NCI-H2029 (cell line): ENCODE results near the gene ZBTB49.
"Not testable (repeated sequence)": the region's sequence is repeated elsewhere in the genome, so short reads cannot be mapped to it uniquely, and the experiment has no call there.

Source experiments
- DNase-seq: peaks from one replicate; lab custom pipeline; 2025; lab: John Stamatoyannopoulos, UW

ZBTB49 gene

DNA sequence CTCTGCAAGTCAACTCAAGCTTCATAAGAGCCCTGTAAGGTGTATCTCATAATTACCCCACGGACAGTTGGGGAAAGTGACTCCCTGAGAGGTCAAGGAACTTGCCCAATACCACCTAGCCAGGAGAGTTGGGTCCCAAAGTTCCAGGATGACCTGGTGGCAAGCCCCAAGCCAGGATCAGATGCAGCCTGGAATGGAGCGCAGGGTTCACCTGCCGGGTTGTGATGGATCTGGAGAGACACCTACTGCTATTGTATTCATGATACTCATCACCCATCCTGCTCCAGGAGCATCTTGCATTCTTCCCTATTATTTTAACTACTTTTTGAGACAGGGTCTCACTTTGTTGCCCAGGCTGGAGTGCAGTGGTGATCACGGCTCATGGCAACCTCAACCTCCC, 36.1 kb downstream of the ZBTB49 start:
- no peak for DNase-seq

DNA sequence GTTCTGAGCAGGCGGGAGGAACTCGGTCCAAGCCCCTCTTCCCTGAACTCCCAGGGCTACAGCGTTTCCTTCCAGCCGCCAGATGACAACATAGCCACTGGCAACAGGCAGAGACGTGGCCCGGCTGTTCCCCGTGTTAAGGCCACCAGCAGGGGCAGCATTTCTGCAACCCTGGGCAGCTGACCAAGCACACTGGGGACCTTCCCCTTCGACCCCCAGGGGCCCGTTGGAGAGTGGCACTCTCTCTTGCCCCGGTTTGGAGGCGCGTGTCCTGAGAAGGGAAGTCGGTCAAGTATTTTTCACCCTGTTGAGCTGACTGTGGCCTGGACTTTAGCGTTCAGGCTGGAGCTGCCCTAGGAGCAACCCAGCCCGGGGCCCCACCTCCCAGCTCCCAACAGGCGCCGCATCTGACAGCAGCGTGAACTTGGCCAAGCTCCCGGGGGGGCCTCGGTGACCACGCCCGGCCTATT, 37.6 kb downstream of the ZBTB49 start:
- no peak for DNase-seq

DNA sequence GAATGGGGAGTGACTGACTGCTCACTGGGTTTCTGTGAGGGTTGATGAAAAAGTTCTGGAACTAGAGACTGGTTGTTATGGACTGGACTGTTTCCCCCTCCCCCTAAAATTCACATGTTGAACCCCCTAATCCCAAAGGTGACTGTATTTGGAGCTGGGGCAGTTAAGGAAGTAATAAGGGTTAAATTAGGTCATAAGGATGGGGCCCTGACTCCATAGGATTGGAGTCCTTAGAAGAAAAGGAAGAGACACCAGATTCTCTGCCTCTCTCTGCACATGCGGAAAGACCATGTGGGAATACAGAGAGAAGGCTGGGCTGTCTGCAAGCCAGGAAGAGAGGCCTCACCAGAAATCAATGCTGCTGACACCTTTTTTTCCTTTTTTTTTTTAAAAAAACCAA, 38.2 kb downstream of the ZBTB49 start:
- DNase-seq, result no peak

DNA sequence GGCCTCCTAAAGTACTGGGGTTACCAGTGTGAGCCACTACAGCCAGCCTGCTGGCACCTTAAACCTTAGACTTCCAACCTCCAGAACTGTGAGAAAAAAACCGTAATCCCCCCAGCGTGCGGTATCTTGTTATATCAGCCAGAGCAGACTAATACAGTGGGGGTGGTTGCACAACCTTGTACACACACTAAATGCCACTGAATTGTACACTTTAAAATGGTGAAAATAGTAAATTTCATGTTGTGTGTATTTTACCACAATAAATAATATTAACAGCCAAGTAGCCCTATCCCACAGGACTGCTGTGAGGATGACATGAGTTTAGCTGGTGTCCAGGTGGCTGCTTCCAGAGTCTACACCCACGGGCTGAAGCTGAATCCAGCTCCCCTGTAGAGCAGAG, 38.8 kb downstream of the ZBTB49 start:
- no peak for DNase-seq

DNA sequence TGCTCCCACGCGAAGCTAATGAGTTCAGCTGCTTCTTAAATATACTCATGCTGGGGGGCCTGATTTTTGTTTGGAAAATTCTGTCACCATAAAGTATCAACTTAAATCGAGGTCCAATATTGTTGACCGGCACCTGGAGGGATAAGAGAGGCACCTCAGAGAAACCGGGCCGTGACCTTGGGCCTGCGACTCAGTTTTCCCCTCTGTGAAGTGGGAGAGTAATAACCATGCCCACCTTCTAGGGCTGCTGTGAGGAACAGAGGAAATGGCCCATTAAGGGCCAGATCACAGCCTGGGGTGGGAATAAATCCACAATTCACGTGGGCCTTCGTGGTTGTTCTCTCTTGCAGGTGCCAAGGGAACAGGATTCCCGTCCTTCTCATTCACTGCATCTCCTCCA, 39.4 kb downstream of the ZBTB49 start:
- no peak for DNase-seq

DNA sequence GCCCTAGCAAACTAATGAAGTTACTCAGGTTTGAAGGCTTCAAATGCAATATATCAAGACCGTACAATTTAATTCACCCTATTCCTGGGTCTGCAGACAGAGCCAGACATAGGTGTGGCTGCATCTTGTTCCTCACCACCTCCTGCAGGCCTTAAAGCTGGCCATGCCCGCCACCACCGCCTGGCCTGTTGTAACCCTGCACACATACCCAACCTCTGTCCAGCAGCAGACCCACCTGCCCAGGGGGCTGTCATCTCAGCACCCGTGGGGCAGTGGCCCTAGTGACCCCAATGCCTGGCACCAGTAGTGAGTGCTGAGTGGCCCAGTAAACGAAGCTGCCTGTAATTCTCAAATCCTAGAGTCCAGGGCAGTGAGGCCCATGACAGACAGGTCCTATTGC, 40.7 kb downstream of the ZBTB49 start:
- DNase-seq, result no peak

DNA sequence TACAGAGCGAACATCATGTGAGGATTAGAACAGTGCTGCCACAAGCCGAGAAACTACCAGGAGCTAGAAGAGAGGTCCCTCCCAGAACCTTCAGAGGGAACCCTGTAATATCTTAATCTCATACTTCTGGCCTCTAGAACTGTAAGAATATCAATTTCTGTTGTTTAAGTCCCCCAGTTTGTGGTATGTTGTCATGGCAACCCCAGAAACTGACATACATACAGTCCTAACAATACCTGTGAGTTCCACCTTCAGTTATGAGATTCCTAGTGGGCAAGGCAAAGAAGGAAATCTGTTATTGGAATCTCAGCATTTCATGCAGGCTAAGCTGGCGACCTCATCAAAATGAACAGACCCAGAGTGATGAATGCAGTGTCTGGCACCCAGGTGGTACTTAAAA, 42.5 kb downstream of the ZBTB49 start:
- DNase-seq, result no peak

DNA sequence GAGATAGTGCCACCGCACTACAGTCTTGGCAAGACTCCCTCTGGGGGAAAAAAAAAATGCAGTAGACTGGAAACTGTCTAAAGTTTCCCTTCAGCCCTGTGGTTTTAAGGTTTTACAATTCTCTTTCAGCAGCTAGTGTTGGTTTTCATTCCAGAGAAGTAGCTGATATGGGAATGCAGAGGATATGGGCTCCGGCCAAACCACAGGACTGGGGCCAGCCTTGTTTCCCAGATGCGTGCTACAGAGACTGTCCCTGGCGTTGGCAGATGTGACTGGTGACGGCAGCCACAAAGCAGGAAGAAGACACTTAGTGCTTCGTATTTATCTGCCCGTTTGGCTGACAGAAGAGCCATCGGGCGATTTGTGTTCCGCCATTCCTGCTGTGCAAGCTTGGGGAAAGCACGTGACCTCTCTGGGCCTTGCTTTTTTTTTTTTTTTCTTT, 43.2 kb downstream of the ZBTB49 start:
- peak; percentile 87 for DNase-seq

DNA sequence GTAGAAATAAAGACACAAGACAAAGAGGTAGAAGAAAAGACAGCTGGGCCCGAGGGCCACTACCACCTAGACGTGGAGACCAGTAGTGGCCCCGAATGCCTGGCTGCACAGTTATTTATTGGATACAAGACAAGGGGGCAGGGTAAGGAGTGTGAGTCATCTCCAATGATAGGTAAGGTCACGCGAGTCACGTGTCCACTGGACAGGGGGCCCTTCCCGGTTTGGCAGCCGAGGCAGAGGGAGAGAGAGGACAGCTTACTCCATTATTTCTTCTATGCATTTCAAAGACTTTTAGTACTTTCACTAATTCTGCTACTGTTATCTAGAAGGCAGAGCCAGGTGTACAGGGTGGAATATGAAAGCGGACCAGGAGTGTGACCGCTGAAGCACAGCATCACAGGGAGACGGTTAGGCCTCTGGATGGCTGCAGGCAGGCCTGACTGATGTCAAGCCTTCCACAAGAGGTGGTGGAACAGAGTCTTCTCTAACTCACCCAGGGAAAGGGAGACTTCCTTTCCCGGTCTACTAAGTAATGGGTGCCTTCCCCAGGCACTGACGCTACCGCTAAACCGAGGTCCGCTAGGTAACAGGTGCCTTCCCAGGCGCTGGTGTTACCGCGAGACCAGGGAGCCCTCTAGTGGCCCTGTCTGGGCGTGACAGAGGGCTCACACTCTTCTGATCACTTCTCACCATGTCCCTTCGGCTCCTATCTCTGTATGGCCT, 44.9 kb downstream of the ZBTB49 start:
- peak; percentile 54 for DNase-seq

DNA sequence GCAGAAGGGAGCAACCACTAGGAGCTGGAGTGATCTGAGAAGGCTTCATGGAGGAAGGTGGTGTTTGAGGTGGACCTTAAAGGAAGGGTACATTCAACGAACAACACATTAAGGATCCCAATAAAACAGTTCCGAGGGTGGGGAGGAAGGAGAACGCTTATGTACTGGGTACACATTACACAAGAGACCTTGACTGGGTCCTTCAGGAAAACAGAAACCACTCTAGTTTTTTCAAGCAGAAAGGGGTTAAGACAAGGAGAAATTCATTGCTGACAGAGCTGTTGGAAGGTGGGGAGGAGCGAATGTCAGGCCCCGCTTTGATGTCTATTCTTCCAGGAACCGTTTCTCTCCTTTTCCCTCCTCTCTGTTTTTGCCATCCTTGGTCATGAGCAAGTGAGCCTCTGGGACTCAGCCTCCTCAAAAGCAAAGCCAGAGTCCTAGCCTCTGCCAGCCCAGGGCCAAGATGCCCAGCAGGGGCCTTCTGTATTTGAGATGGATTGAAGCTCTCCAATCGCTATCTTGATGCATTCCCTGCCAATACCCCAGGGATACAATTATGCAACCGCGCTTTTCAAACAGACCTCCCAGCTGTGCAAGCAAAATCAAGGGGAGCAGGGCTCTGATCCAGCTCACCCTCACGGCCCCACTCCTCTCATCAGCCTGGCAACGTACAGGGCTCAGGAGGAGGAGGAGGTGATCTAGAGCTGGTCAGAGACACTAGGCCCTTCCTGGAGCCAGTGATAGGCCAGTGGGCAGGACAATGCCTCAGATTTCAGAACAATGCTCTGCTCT, 48.4 kb downstream of the ZBTB49 start:
- DNase-seq, result no peak

DNA sequence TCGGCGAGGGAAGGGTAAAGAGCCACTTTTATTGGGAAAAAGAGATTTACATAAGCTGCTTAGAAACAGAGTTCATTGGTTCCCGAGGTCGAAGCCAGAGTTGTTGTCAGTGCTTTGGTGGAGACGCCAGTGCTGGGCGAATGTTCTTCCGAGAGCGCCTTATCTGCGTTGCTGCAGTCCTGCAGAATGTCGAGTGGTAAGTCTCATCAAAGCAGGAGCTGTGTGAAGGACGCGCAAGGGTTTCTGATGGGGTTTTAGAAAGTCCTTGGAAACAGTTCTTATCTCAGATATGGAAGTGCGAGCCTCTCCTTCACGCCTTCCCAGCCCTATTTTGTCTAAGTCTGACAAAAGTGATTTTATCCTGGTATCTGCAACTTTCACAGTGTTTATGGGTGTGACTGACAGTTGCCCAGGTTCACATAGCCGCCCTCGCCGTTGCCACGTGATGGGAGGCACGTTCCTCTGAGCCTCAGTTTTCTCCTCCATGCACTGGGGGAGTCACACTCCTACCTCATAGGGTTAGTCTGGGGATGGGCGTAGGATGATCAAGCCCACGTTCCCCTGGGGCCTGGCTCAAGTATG, 49.5 kb downstream of the ZBTB49 start:
- DNase-seq, result no peak

DNA sequence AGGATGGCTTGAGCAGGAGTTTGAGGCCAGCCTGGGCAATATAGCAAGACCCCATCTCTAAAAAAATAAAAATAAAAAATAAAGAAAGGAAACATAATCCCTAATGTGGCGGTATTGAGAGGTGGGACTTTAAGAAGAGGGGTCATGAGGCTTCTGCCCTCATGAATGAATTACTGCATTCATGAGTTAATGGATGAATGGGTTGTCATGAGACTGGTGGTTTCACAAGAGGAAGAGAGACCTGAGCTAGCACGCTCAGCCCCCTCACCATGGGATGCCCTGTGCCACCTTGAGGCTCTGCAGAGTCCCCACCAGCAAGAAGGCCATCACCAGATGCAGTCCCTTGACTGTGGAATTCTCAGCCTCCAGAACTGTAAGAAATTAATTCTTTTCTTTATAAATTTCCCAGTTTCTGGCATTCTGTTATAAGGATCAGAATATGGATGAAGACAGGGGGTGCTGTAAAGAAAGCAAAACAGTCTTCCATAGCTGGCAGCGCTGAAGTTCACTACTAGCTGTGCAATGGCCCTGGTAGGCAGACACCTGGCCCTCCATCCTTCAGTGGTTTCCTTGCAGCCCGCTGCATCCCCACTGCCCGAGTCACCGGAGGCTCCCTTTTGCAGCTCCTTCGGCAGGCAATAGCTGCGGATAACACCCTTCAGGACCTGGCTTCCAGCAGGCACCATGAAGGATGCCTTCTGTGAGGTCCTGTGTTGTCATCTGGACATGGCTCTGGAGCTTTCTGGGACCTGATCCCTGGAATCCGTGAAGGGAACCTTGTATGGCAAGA, 52.0 kb downstream of the ZBTB49 start:
- no peak for DNase-seq

DNA sequence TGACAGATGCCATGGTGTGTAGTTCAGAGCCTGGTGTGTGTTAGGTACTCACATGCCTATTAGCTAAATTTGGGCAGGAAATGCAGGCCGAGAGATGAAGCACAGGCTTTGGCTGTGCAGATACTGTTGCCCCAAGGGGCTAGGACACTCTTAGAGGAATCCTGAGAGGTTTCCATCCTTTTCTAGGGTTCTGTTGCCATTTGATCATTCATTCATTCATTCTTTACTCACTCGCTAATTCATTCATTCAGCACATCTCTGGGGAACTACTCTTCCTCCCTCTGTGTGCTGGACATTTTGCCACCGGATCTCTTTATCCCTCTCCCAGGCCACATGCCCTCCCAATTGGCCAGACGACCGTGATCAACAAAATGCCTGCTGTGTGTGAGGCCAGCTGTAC, 53.0 kb downstream of the ZBTB49 start:
- no peak for DNase-seq

DNA sequence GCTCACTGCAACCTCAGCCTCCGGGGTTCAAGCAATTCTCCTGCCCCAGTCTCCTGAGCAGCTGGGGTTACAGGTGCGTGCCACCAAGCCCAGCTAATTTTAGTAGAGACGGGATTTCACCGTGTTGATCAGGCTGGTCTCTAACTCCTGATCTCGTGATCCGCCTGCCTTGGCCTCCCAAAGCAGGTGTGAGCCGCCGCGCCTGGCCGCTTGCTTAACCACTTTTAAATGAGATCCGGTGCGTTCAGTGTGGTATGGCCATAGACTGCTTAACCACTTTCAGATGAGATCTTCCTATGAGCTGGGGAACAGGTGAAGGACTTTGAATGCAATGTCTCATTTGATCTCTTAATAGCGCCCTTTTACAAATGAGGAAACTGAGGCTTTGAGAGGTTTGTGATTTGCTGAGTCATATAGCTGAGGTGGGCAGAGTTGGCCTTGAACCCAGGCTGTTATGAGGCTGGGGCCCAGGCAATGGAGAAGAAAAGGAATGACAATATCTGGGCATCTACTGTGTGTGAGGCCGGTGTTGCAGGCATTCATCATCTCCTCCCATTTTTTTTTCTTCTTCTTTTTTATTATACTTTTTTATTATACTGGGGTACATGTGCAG, 55.0 kb downstream of the ZBTB49 start:
- DNase-seq, result no peak

DNA sequence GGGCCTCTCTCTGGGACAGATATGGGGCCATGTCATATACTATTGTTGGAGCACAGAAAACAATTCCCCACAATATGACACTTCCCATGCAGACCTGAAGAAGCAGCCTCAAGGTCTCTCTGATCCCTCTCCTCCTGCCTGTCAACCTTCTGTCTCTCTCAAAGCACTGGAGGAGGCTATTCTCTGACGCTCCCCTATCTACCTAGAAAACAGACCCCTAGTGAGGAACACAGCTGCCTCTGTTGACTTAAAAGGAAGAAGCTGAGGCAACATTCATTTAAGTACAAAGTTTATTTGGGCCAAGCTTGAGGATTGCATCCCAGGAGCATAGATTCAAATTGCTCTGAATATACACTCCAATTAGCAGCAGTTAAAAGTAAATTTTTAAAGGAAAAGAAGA, 57.5 kb downstream of the ZBTB49 start:
- no peak for DNase-seq

DNA sequence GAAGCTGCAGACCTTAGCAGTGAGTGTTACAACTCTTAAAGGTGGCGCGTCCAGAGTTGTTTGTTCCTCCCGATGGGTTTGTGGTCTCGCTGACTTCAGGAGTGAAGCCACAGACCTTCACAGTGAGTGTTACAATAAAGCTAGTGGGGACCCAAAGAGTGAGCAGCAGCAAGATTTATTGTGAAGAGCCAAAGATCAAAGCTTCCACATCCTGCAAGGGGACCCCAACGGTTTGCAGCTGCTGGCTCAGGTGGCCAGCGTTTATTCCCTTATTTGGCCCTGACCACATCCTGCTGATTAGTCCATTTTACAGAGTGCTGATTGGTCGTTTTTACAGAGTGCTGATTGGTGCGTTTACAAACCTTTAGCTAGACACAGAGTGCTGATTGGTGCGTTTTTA, 58.5 kb downstream of the ZBTB49 start:
- not testable (repeated sequence) for DNase-seq

DNA sequence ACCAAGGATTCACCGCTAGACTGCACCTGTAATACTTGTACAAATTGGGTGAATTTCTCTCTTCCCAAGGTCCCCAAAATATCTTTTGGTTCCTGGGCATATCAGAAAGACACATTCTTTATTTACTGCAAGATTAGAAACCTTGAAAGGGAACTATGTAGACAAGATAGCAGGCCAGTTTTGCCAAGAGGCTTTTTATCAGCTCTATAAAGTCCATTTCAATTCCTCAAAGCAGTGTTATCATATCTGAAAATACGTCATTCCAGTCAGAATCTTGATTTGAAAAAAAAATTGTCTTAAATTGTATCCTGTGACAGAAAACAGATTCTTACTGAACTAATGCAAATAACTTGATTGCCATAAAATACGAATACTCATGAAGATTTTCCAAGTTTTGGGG, 59.8 kb downstream of the ZBTB49 start:
- DNase-seq, result no peak

DNA sequence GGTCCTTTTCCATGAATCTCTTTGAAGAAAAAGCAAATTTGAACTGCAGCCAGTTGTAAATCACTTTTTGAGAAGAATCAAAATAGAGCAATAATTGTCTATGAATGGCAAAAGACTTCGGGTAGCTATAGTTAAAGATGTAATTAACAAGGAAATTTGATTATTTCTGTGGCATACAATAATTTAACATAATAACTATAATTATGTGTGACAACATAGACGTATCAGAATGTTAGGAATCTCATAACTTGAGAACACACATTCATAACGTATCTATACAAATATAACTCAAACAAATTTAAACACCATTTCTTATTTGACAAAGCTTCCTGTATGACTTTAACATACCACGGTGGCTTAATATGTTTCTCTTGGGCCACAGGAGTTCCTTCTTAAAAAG, 60.9 kb downstream of the ZBTB49 start:
- DNase-seq, result no peak

DNA sequence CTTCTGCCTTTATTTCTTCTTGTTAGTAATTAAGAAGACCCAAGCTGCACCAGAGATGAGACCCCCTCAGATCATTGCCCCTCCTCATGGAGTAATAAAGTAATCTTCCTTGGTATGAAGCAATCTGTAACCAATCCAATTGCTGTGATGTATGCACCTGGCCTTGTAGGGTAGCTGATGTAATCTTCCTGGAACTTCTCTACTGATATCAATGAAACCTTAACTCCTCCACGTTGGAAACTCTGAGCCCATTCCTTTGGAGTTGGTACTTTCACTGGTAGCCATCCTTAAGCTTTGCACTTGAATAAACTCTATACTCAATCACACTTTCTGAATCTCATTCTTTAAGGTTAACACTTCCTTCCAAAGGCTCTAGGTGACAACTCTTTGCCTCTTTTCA, 65.3 kb downstream of the ZBTB49 start:
- DNase-seq, result no peak

DNA sequence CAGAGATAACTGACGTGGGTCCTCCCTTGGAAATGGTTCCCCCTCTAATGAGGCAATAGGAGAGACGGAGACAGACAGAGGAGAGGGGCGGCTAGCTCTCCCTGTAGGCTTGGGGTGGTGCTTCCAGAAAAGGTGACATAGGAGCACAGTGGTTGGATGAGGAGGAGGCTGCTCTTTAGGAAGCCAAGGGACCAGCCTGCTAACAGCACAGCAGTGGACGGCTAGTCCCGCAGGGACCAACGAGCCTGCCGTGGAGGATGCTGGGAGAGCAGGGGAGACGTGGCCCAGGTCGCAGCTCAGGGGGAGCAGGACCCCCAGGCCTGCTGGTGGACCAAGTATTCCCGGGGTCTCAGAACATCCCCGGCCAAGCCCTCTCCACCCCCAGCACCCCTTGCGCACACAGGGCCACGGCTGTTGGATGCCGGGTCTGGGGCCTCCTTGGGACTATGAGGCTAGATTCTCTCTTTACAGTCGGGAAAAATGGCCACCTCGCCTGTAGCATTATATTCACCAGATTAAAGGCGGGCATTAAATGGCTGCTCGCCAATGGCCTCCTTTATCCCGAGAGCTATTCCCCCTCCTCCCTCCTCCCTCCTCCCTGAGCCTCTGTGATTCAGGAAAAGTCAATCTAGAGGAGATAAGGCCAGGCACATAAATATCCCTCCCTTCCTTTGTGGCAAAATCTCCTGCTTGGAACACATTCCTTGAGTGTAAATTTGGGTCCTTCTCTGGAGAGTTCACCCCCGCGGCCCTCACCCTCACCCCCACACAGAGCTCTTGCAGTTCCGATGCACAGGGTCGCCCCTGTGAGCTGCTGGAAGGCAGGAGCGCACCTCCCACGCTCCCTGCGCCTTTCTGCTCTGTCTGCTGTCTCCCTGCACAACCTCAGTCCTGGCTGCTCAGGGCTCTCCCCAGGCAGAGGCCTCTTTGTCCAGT, 66.3 kb downstream of the ZBTB49 start:
- DNase-seq, result no peak
